GM19468 (cell line): ENCODE results near the gene KCNK3.

ENCODE experiments used
- ATAC-seq: cut with Tn5 transposase; IDR thresholded peaks from one replicate; pipeline ENCODE4 v1.9.1; 2021; ENCODE audit warnings: mild to moderate bottlenecking, moderate library complexity, moderate number of reproducible peaks; ENCODE audit not compliant: unreplicated experiment; ENCODE audit errors: extremely low read depth

KCNK3 gene

GRCh38 chr2:26768759-26769088 is 76.2 kb downstream of the KCNK3 start:
- ATAC-seq, result no peak

GRCh38 chr2:26769089-26769761 is 76.7 kb downstream of the KCNK3 start:
- ATAC-seq, result no peak

GRCh38 chr2:26770986-26771586 is 78.6 kb downstream of the KCNK3 start:
- no peak for ATAC-seq

GRCh38 chr2:26772064-26773001 is 79.8 kb downstream of the KCNK3 start:
- no peak for ATAC-seq

GRCh38 chr2:26776195-26776800 is 83.8 kb downstream of the KCNK3 start:
- ATAC-seq, result no peak

GRCh38 chr2:26778098-26778497 is 85.6 kb downstream of the KCNK3 start:
- no peak for ATAC-seq

- ATAC-seq, result no peak
Observed at GRCh38 chr2:26778507-26778906, 86.0 kb downstream of the KCNK3 start.

- no peak for ATAC-seq
Observed at GRCh38 chr2:26780203-26780760, 87.8 kb downstream of the KCNK3 start.
